NB4 (cell line): ENCODE measurements around the gene ALG2.

Source experiments
- POLR2A ChIP-seq: IDR thresholded peaks from 2 replicates; pipeline ENCODE4 v1.6.1; 2011; ENCODE audit warnings: mild to moderate bottlenecking; ENCODE audit not compliant: insufficient read length; ENCODE audit errors: extremely low read depth
- TF ChIP-seq, protein P1 (sequence below): IDR thresholded peaks from one replicate; pipeline ENCODE4 v1.5.1; 2012; ENCODE audit warnings: low read depth, low read length

DNA sequence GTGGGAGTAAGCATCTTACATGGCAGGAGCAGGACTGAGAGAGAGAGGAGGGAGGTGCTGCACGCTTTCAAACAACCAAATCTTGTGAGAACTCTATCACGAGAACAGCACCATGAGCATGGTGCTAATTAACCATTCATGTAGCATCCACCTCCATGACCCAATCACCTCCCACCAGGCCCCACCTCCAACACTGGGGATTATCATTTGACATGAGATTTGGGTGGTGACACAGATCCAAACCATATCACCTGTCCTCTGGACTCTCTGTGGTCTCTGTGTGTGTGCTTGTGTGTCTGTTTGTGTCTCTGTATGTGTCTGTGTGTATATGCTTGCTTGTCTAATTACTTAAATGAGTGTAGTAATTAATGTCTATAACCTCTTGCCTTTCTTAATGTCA, 31.4 kb upstream of the ALG2 start:
- TF ChIP-seq, protein P1, sequence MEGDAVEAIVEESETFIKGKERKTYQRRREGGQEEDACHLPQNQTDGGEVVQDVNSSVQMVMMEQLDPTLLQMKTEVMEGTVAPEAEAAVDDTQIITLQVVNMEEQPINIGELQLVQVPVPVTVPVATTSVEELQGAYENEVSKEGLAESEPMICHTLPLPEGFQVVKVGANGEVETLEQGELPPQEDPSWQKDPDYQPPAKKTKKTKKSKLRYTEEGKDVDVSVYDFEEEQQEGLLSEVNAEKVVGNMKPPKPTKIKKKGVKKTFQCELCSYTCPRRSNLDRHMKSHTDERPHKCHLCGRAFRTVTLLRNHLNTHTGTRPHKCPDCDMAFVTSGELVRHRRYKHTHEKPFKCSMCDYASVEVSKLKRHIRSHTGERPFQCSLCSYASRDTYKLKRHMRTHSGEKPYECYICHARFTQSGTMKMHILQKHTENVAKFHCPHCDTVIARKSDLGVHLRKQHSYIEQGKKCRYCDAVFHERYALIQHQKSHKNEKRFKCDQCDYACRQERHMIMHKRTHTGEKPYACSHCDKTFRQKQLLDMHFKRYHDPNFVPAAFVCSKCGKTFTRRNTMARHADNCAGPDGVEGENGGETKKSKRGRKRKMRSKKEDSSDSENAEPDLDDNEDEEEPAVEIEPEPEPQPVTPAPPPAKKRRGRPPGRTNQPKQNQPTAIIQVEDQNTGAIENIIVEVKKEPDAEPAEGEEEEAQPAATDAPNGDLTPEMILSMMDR, result no peak
- TF ChIP-seq POLR2A, result no peak
